GM12865 (cell line): Measurements from ENCODE around the gene SOX15.
"Not testable (repeated sequence)": the region's sequence is repeated elsewhere in the genome, so short reads cannot be mapped to it uniquely, and the experiment has no call there.

Experiments
- DNase-seq: peaks from one replicate; pipeline ENCODE4 v3.0.0; 2010; ENCODE audit warnings: low read depth
- H3K4me3 ChIP-seq: 2 replicates; pipeline ENCODE4 v1.5.1; 2011; ENCODE audit warnings: mild to moderate bottlenecking, low read depth, low read length, control low read depth
- TF ChIP-seq, protein P1 (sequence below): IDR thresholded peaks from 2 replicates; pipeline ENCODE4 v1.5.1; 2011; ENCODE audit warnings: low read length, control low read depth, low read depth, inconsistent platforms; ENCODE audit not compliant: insufficient read depth; ENCODE audit errors: missing control alignments

SOX15 gene

DNA sequence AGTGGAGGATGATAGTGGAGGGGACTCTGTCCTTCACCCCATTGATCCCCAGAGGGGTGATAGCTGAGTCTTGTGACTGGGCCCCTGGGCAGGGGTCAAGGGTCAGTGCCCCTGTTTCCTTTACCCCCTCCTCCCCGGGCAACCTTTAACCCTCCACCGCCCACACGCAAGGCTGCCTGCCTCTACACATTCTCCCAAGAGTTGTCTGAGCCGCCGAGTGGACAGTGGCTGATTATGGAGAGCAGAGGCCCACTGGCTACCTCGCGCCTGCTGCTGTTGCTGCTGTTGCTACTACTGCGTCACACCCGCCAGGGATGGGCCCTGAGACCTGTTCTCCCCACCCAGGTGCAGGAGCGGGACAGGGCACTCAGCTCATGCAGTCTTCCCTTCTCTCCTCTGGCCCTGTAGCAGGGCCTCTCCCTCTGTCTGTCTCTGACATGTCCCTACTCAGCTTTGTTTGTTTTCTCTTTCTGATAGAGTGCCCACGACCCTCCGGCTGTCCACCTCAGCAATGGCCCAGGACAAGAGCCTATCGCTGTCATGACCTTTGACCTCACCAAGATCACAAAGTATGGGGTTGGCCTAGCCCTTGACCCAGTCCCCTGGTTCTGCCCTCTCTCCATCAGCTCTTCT, 40.2 kb upstream of the SOX15 start, which contains the start of gene SHBG:
Gene SHBG (plus strand): TSS at position 197 of the 633 bp plus-strand sequence. CDS start 38 bp downstream, at position 235.
- no peak for DNase-seq
- no peak within 1 kb of the TSS for H3K4me3 ChIP-seq
- TF ChIP-seq, protein P1, sequence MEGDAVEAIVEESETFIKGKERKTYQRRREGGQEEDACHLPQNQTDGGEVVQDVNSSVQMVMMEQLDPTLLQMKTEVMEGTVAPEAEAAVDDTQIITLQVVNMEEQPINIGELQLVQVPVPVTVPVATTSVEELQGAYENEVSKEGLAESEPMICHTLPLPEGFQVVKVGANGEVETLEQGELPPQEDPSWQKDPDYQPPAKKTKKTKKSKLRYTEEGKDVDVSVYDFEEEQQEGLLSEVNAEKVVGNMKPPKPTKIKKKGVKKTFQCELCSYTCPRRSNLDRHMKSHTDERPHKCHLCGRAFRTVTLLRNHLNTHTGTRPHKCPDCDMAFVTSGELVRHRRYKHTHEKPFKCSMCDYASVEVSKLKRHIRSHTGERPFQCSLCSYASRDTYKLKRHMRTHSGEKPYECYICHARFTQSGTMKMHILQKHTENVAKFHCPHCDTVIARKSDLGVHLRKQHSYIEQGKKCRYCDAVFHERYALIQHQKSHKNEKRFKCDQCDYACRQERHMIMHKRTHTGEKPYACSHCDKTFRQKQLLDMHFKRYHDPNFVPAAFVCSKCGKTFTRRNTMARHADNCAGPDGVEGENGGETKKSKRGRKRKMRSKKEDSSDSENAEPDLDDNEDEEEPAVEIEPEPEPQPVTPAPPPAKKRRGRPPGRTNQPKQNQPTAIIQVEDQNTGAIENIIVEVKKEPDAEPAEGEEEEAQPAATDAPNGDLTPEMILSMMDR, result no peak

DNA sequence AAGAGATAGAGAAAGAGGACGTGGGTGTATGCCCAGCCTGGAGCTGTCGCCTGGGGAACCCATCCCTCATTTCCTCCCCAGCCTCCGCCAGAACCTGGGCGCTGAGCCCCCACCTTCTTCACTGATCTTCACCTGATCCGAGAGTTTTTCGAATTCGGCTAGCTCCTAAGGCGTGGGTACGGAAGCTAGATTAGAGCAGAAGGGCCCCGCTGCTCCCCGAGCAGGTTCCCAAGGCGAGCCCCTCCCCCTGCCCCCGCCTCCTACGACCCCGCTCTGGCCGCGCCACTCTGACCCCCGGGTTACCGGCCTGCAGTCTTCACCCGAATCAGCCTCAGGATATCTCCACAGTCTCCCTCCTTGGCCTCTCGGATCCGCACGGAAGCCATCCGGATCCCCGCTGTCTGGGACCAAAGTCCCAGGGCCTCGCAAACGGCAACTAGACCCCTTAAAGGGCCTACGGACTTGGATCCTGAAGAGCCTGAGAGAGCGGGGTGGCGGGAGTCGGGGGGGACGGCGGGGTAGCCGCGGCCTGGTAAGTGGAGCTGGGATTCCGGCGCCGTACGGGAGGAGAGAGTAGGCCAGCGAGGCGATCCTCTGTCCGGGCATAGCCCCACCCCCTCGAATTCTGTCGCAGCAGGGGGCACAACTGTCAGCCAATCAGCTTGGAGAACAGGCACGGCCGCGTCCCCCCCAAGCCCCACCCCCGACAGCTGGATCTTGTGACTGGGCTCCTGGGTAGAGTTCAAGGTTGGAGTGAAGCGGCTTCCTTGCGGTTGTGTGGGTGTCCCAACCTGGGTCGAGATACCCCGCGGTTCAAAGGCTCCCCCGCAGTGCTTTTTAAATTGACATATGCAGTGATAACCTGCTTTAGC, 37.6 kb upstream of the SOX15 start, which contains the start of gene SAT2:
Gene SAT2 (minus strand): TSS at position 572 of the 872 bp plus-strand sequence. CDS start 186 bp downstream, at position 386.
- H3K4me3 ChIP-seq, result peak within 1 kb of the TSS; percentile 76
- DNase-seq, result peak; percentile 95
- TF ChIP-seq, protein P1, result no peak

DNA sequence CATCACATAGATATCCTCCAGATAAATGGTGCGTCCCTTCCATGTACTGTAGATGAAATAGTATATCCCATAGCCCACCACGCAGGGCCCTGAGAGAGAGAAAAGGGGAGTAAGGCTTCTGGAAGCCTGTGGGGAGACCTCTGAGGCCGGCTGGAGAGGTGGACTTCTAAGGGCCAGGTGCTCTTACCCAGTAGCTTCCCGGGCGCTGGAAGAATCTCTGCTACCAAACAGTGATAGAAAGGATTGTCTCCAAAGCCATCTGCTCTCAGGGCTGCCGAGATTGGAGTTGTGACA, 37.0 kb upstream of the SOX15 start:
- TF ChIP-seq, protein P1, result no peak
- peak overlapping the region; percentile 76 for H3K4me3 ChIP-seq
- DNase-seq, result no peak

DNA sequence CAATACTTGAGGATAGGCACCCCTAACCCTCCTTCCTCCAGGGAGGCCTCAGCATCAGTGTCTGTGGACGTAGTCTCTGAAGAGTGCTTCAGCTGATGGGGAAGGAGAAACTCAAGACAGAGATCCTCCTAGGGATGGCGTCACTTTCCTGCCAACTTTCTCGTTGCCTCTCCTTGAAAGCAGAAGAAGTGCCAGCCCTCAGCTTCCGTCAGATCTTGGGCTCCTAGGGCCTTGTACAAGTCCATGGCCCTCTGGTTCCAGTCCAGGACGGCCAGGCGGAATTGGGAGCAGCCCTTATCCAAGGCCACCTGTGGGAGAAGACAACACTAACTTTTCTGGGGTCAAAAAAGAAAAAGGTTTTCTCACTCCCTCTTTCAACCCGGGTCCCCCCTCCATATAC, 36.4 kb upstream of the SOX15 start:
- TF ChIP-seq, protein P1, result no peak
- H3K4me3 ChIP-seq, result no peak overlapping the region

DNA sequence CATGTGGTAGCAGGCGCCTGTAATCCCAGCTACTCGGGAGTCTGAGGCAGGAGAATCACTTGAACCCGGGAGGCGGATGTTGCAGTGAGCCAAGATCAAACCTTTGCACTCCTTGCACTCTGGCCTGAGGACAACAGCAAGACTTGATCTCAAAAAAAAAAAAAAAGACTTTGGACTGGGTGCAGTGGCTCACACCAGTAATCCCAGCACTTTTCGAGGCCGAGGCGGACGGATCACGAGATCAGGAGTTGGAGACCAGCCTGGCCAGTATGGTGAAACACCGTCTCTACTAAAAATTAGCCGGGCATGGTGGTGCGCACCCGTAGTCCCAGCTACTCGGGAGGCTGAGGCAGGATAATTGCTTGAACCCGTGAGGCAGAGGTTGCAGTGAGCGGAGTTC, 35.9 kb upstream of the SOX15 start:
- not testable (repeated sequence) for DNase-seq, H3K4me3 ChIP-seq

More for the DNA sequence above, 36.4 kb upstream of the SOX15 start:
- no peak for DNase-seq

DNA sequence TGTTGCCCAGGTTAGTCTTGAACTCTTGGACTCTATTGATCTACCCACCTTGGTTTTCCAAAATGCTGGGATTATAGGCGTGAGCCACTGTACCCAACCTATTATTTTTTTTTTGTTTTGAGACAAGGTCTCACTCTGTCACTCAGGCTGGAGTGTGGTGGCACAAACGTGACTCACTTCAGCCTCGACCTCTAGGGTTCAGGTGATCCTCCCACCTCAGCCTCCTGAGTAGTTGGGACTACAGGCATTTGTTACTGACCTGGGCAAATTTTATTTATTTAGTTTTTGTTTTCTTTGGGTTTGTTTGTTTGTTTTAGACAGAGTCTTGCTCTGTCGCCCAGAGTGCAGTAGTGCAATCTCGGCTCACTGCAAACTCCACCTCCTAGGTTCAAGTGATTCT, 33.8 kb upstream of the SOX15 start:
- H3K4me3 ChIP-seq, result no peak overlapping the region
- TF ChIP-seq, protein P1, result no peak
- no peak for DNase-seq

DNA sequence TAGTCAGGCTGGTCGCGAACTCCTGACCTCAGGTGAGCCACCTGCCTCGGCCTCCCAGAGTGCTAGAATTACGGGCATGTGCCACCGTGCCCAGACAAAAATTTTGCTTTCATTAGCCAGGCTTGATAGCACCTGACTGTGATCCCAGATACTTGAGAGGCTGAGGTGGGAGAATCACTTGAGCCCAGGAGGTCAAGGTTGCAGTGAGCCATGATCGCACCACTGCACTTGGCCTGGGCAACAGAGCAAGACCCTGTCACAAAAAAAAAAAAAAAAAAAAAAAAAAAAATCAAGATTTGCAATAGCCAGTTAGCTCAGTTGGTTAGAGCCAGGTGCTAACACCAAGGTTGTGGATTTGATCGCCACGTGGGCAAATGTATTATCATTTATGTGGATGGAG, 30.9 kb upstream of the SOX15 start:
- H3K4me3 ChIP-seq, result no peak overlapping the region
- TF ChIP-seq, protein P1, result no peak
- DNase-seq, result no peak
